GM18498 (cell line): ENCODE data around the gene CKAP4.
A peak's percentile ranks its signal among the peaks of the same experiment; 100 is the strongest.

Experiments used
- ATAC-seq: cut with Tn5 transposase; IDR thresholded peaks from one replicate; pipeline ENCODE4 v1.9.1; 2021; ENCODE audit warnings: mild to moderate bottlenecking, moderate library complexity; ENCODE audit not compliant: unreplicated experiment

CKAP4 gene

DNA sequence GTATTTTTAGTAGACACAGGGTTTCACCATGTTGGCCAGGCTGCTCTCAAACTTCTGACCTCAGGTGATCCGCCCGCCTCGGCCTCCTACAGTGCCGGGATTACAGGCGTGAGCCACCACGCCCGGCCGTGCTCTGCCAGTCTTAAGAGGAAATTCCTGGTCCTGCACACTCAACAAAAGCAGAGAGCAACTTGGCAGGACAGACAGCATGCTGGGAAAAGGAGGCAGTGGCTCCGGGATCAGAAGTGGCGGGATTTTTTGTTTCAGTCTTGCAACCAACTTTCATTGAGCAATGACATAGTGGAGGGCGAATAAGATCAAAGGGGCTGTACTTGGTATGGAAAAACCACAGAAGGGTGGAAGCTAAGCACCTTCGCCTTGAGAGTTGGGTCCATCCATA is 2.1 kb downstream of the CKAP4 start:
- no peak for ATAC-seq

DNA sequence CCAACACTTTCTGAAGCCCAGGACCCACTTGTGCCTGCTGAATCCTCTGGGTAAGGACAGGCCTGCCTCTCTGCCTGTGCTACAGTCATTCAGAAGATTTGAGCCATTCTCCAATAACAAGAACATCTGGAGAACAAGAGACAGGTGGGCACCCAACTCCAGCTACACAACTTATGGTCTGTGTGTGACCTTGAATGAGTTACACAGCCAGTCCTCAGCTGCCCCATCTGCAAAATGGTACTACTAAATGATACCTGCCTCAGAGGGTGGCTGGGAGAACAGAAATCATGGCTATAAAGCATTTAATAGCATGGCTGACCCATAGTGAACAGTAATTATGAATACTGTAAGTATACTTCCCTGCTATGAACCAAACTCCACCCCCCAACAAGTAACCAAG is 4.2 kb downstream of the CKAP4 start:
- ATAC-seq, result no peak

DNA sequence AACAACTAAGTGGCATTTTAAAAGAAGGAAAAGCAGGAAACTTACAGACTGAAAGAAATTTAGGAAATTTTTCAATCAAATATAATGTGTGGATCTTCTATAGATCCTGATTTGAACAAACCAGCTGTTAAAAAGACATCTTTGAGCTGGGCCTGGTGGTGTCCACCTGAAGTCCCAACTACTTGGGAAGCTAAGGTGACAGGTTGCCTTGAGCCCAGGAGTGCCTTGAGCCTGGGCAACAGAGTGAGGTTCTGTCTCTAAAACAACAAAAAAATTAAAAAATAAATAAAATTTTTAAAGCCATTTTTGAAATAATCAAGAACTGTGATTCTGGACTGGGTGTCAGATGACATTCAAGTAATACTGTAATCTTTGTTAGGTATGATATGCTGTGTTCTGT is 7.0 kb downstream of the CKAP4 start:
- no peak for ATAC-seq

DNA sequence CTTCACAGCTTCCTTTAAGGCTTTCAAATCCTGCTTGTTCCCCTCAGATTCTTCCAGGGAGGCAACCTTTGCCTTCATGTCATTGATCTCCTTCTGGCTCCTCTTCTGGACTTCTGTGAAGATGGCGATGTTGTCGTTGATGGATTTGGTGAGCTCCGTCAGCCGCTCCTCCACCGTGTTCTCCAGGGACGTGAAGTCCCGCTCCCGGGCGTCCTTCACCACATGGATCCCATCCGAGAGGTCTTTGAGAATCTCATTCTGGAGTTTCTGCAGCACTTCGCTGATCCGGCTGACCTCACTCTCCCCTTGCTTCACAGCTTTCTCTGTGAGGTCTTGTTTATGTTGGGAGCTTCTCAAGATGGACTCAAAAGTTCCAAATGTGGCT is 7.9 kb downstream of the CKAP4 start:
- no peak for ATAC-seq

DNA sequence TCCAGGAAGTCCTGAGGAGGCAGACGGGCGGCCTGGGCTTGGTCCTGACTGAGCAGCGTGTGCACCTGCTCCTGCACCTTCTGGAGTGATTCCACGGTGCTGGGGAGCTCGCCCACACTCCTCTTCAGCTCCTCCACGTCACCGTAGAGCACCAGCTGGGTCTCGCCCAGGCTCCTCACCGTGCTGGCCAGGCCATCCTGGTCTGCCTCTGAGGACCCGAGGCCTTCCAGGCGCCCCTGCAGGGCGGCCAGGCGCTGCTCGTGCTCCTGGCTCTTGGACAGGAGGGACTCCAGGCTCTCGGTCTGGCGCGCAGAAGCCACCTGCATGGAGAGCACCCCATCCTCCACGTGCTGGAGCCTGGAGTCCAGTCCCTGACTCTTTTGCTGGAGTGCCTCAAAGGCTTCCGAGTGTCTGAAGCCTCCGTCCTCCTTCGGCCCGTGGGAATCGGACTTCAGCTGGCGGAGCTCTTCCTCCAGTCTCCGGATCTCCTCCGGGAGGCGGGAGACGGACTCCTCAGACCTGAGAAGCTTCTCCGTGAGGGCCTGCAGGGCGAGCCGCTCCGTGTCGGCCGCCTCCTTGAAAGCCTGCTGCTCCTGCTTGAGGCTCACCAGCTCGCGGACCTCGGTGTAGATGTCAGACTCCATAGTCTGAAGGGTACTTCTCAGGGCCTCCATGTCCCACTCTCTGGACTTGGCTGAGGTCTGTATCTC is 8.4 kb downstream of the CKAP4 start:
- no peak for ATAC-seq

DNA sequence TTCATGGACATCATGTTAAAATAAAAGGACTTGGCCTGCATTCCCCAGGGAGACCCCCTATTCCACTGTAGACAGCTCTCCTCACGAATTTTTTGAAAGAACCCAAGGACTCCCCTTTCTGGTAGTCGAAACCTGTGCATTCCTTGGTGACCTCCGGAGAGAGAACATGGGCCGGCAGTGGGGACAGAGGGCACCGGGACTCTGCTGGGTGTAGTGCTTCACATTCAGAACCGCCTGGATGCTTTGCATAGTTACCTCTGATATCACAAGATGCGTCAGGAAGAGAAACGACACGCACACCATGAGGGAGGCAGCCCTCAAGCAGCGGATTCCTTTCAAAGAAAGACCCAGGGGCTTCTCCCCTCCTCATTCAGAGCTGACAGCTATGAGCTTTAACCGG is 9.7 kb downstream of the CKAP4 start:
- no peak for ATAC-seq

DNA sequence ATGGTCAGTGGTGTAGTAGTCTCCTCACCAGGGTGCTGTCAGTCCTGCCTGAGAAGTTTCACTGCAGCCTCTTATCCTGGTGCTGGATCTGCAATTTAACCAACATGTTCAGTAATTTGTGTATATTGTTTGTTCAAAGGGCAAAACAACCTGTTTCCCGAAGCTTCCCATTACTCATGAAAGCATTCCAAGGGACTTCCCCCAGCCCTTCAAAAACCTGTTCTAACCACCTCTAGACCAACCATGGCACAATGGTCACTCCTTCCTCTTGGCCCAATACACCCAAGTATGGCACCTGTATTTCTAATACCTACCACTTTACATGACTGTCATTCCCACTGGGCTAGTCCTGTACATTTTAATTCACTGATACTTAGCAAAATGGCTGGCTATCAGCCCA is 12.1 kb downstream of the CKAP4 start:
- no peak for ATAC-seq

DNA sequence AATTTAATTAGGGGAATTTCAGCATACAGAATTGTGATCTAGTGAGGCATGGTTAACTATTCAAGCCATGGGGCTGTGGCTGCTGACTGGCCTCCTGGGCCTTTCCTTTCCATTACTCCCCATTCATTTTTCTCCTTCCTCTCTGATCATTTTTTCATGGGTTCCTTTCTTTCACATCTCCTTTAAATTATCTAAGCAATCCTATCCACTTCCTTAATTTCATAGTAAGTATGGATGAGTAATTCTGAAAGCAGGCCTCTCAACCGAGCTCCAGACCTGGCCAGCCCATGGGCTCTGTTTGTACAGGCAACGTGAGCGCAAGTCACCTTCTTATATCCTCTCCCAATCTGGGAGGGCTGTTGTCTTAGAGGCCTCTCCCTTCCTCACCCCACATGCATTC is 13.4 kb downstream of the CKAP4 start:
- no peak for ATAC-seq

DNA sequence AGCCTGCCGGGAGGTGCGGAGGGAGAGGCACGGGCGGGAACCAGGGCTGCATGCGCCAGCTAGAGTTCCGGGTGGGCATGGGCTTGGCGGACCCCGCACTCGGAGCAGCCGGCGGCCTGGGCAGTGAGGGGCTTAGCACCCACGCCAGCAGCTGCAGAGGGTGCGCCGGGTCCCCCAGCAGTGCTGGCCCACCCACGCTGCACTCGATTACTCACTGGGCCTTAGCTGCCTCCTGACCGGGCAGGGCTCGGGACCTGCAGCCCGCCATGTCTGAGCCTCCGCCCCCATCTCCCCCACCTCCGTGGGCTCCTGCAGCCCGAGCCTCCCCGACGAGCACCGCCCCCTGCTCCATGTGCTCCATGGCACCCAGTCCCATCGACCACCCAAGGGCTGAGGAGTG is 14.8 kb downstream of the CKAP4 start:
- no peak for ATAC-seq

DNA sequence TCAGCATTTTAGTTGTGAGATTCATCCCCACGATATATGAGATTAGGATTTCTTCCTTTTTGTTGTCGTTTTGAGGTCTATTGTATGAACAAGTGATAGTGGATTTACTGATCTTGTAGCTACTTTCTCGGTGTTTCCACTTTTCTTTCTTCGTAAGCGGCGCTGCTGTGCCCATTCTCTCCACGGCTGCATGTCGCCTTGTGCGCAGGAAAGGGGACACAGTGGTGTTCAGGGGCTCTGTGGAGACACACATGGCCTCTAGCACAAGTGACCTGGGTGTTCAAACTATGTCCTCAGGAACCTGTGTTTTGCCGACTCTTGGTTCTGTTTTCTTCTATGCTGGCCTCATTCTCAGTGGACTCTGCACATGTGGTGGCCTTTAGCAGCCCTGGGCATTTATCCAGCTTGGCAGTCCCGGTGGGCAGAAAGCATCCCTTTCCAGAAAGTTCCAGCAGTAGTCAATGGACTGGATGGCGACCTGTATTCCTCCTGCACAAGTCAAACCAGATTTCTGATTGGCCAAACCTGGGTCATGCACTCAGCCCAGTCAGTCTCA is 18.7 kb downstream of the CKAP4 start:
- ATAC-seq, result no peak

DNA sequence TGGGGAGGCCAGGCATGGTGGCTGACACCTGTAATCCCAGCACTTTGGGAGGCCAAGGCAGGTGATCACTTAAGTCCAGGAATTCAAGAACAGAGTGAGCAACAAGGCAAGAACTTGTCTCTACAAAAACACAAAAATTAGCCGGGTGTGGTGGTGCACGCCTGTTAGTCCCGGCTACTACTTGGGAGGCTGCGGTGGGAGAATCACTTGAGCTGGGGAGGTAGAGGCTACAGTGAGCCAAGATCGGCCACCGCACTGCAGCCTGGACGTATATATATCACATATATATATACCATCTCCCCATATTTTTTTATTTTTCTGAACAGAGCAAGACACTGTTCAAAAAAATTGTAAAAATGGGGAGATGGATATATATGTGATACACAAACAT is 19.5 kb downstream of the CKAP4 start:
- no peak for ATAC-seq

DNA sequence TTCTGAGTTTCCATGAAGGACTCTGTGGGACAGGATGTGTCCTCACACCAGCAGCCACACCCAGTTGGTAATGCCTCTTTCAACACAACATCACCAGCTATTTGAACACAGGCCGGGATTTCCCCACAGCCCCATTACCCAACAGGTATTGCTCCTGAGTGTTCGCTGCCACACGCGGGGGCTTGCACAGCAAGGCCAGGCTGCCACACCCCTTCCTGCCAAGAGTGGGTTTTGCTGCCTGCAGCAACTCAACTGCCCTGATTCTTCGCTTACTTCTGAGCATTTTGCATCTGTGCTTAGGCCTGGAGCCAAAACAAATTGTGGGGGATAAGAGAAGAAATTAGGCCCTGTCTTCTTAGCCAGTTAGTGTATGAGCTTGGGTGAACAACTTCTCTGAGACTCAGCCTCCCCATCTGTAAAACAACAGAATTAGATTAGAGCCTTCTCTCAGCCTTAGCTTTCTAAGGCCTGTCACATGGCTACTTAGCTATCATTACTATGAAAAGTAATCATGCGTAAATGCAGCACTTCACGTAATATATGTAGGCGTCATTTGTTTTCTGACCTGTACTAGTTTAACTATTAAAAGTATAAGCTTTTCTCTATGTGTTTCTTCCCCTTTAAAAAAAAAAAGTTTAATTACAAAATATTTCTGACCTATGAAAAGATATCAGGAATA is 20.0 kb downstream of the CKAP4 start:
- ATAC-seq, result no peak

DNA sequence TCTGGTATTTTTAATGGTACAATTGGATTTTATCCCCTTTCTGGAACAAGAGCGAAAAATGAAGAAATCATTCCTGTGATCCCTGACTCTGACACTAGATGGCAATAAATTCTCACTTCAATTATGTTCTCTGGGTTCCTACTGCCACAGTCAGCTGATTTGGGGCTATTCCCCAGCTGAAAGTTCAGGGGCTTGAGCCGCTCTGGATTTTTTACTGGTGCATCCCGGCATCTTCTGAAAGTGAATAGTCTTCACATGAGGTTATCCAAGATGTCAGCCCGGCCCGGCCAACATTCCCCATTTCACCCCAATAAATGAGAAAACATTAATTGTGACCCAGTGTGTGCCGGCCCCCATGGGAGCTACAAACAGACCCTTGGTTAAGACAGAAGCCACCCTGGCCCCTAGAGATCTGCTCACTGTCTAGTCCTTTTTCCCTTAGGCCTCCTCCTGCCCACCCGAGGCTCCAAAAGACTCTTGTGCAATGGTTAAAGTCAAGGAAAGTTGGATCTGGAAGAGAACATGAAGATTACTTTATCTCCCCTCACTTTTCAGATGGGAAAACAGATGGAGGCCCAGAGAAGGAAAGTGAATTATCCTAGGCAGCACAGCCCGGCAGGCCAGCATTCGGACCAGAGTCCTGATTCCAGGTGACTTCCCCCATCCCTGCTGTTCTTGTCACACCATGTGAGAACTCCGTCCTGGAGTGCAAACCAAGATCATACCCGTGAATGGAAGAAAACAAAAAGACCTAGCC is 20.8 kb downstream of the CKAP4 start:
- ATAC-seq, result no peak

DNA sequence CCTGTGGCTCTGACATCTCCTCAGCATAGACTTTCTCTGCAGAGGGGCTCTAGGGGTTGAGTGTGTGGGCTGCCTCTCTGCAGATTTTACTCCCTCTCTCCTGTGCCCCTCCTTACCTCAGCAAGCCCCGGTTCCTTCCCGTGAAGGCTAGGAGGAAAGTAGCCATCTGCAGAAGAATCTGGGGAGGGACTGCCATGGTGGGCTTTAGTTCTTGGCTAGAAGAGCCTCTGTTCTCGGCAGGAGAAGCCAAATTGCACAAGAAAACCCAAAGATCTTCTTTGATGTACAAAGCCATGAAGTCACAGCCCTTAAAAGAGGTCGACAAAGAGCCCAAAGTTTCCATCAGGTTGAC is 23.5 kb downstream of the CKAP4 start:
- ATAC-seq, result no peak

DNA sequence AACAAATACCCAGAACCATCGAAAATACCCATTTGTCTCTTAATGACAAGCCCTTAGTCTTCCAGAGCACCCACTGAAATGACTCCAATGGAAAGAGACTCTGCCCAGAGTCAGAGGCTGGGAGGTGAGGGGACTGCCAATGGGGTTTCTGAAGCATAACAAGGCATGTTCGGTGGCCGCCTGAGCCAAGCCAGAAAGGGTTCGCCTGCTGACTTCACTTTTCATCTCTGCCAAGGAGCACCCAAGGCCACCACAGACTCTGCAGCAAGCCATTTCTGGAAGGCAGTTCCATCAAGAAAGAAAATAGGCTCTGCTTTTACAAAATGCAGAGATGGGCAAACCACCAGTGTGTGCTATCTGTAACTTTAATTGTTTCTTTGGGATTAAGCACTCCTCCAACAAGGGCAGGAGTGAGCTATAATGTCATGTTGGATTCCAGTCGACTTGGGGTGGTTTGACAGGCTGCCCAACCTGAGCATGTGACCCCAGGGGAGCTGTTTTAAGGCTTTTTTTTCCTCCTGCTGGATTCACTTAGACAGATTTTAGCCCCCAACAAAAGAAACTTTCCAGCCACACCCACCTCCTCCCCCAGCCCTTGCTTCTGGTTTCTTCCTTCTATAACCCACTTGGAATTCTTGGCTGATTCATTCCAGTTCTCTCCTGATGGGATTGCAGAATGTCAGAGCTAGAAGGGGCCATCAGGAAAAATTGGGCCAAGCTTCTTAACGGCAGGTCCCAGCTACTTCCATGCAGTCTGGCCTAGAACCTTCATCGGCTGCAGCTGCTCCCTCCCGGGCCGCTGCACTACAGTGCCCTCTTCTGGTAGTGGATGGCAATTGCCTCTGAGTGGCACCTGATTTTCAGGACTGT is 24.1 kb downstream of the CKAP4 start:
- ATAC-seq, result peak; percentile 77

DNA sequence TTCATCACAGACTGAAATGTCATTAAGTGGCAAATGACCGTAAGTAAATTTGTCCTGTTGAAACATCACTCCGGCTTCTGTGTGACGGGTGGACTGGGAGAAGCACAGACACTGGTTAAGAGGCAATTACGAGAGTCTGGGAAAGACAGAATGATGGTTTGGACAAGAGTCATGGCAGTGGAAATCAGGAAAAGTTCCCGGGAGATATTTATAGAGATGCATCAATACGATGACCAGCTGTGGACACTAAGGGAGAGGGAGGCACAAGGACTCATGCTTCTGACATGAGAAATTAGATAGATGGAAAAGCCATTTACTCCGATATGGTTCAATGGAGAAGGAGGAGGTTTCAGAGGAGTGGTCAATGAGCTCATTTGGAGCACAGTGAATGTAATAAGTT is 27.3 kb downstream of the CKAP4 start:
- no peak for ATAC-seq

DNA sequence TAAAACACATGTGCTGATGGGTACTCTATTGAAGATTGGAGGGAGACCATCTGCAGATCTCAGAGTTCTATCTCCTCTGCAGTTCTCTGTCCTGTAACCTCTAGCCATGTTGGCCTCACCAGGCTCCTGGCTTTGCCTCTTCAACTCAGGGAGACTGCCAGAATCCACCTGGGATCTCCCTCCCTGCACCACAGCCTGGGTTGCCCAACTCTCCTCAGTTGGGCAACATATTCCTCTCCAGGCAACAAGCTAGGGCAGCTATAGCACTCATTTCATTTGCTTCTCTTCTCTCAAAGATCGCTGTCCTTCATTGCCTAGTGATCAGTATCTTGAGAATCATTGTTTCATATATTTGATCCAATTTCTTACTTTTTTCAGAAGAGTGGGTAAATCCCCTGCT is 28.8 kb downstream of the CKAP4 start:
- ATAC-seq, result no peak

DNA sequence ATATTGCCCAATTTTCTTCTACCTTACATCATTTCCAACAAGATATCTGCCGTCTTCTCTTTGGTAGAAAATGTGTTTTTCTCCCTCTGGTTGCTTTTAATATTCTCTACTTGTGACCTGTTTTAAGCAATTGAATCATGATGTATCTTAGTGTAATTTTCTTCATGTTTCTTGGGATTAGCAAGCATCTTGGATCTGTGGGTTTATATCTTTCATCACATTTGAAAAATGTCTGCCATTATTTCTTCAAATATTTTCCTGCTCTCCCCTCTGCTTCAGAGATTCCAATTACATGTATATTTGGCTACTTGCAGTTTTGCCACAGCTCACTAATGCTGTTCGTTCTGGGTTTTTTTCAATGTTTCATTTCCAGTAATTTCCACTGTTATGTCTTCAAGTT is 30.1 kb downstream of the CKAP4 start:
- no peak for ATAC-seq

DNA sequence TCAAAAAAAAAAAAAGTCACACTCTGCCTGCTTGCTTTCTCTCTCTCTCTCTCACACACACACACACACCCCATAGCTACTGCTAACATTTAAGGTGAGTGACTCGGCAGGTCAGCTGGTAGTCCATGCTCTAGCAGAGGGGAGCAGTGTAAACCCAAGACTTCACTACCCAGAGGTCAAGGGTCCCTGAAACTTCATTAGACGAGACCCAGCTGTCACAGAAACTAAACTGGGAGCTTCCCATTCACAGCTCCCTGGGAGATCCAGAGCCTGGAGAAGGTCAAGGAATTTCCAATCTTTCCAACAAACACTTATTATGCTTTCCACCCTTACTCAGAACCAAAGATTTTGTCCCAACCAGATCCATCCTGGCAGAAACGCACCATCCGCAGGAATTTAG is 33.2 kb downstream of the CKAP4 start:
- no peak for ATAC-seq

DNA sequence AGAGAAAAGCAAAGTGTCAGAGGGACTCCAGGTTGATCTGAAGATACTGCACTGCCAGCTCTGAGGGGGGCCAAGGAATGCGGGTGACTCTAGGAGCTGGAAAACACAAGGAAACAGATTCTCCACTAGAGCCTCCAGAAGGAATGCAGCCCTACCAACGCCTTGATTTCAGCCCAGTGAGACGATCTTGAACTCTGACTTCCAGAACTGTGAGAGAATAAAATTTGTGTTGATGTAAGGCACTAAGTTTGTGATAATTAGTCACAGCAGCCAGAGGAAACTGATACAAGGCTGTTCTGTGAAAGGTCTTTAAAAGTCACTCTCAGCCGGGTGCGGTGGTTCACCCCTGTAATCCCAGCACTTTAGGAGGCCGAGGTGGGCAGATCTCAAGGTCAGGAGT is 34.2 kb downstream of the CKAP4 start:
- no peak for ATAC-seq

DNA sequence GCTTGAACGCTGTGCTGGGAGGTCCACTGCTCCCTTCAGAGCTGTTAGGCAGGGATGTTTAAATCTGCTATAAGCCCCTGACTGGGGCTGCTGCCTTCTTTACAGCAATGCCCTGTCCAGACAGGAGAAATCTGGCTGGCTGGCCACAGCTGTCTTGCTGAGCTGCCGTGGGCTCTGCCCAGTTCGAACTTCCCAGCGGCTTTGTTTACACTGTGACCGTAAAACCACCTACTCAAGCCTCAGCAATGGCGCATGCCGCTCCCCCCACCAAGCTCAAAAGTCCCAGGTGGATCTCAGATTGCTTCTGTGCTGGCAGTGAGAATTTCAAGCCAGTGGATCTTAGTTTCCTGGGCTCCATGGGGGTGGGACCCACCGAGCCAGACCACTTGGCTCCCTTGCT is 35.8 kb downstream of the CKAP4 start:
- ATAC-seq, result no peak
